ENCODE results near the gene RCSD1.

DNA sequence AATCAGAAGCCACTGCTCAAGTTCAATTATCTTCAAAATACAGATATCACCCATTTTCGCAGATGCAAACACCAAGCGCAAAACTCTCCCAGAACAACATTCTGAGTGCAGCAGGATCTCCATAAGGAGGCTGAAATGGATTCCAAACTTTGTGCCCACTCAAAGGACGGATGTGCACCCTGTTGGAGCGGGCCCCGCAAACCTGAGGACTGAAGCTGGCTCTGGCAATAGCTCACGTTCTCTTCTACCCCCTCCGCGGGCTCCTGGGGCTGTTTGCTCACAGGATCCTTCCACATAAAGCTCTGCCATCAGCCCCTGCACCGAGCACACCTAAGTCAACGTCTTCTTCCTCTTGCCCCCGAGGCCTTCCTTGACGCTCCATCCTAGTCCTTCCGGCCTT, 11.7 kb upstream of the RCSD1 start:
- TF ChIP-seq ZNF564 (CRISPR knock-in tag; IDR thresholded peaks at IDR 0.05) (no peak), JUN (CRISPR knock-in tag; IDR thresholded peaks at IDR 0.05) (no peak), MIER3 (CRISPR knock-in tag; IDR thresholded peaks at IDR 0.05; ENCODE audit: borderline replicate concordance) (no peak), POLR2AphosphoS5 (IDR thresholded peaks at IDR 0.05; ENCODE audit: low read depth, low read length) (no peak), POLR2AphosphoS2 (IDR thresholded peaks at IDR 0.05; ENCODE audit: low read depth, low read length) (no peak), ZFP41 (CRISPR knock-in tag; IDR thresholded peaks at IDR 0.05; ENCODE audit: borderline replicate concordance) (no peak), SAFB2 (CRISPR knock-in tag; IDR thresholded peaks at IDR 0.05; ENCODE audit: borderline replicate concordance, low read depth) (no peak), BHLHE40 (IDR thresholded peaks at IDR 0.05; ENCODE audit: low read length) (no peak), EP300 (IDR thresholded peaks at IDR 0.05; ENCODE audit: low read depth in 2 of 2, low read length in 2 of 2) (no peak), EP300 (CRISPR knock-in tag; IDR thresholded peaks at IDR 0.05; ENCODE audit: borderline replicate concordance) (no peak)
- TF ChIP-seq, protein P1, sequence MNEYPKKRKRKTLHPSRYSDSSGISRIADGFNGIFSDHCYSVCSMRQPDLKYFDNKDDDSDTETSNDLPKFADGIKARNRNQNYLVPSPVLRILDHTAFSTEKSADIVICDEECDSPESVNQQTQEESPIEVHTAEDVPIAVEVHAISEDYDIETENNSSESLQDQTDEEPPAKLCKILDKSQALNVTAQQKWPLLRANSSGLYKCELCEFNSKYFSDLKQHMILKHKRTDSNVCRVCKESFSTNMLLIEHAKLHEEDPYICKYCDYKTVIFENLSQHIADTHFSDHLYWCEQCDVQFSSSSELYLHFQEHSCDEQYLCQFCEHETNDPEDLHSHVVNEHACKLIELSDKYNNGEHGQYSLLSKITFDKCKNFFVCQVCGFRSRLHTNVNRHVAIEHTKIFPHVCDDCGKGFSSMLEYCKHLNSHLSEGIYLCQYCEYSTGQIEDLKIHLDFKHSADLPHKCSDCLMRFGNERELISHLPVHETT (CRISPR knock-in tag; conservative IDR thresholded peaks at IDR 0.05), result no peak
- TF ChIP-seq, protein P2, sequence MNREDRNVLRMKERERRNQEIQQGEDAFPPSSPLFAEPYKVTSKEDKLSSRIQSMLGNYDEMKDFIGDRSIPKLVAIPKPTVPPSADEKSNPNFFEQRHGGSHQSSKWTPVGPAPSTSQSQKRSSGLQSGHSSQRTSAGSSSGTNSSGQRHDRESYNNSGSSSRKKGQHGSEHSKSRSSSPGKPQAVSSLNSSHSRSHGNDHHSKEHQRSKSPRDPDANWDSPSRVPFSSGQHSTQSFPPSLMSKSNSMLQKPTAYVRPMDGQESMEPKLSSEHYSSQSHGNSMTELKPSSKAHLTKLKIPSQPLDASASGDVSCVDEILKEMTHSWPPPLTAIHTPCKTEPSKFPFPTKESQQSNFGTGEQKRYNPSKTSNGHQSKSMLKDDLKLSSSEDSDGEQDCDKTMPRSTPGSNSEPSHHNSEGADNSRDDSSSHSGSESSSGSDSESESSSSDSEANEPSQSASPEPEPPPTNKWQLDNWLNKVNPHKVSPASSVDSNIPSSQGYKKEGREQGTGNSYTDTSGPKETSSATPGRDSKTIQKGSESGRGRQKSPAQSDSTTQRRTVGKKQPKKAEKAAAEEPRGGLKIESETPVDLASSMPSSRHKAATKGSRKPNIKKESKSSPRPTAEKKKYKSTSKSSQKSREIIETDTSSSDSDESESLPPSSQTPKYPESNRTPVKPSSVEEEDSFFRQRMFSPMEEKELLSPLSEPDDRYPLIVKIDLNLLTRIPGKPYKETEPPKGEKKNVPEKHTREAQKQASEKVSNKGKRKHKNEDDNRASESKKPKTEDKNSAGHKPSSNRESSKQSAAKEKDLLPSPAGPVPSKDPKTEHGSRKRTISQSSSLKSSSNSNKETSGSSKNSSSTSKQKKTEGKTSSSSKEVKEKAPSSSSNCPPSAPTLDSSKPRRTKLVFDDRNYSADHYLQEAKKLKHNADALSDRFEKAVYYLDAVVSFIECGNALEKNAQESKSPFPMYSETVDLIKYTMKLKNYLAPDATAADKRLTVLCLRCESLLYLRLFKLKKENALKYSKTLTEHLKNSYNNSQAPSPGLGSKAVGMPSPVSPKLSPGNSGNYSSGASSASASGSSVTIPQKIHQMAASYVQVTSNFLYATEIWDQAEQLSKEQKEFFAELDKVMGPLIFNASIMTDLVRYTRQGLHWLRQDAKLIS (CRISPR knock-in tag; IDR thresholded peaks at IDR 0.05), result no peak
- TF ChIP-seq, protein P3, sequence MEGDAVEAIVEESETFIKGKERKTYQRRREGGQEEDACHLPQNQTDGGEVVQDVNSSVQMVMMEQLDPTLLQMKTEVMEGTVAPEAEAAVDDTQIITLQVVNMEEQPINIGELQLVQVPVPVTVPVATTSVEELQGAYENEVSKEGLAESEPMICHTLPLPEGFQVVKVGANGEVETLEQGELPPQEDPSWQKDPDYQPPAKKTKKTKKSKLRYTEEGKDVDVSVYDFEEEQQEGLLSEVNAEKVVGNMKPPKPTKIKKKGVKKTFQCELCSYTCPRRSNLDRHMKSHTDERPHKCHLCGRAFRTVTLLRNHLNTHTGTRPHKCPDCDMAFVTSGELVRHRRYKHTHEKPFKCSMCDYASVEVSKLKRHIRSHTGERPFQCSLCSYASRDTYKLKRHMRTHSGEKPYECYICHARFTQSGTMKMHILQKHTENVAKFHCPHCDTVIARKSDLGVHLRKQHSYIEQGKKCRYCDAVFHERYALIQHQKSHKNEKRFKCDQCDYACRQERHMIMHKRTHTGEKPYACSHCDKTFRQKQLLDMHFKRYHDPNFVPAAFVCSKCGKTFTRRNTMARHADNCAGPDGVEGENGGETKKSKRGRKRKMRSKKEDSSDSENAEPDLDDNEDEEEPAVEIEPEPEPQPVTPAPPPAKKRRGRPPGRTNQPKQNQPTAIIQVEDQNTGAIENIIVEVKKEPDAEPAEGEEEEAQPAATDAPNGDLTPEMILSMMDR (CRISPR knock-in tag; IDR thresholded peaks at IDR 0.05), result no peak
- TF ChIP-seq, protein P4, sequence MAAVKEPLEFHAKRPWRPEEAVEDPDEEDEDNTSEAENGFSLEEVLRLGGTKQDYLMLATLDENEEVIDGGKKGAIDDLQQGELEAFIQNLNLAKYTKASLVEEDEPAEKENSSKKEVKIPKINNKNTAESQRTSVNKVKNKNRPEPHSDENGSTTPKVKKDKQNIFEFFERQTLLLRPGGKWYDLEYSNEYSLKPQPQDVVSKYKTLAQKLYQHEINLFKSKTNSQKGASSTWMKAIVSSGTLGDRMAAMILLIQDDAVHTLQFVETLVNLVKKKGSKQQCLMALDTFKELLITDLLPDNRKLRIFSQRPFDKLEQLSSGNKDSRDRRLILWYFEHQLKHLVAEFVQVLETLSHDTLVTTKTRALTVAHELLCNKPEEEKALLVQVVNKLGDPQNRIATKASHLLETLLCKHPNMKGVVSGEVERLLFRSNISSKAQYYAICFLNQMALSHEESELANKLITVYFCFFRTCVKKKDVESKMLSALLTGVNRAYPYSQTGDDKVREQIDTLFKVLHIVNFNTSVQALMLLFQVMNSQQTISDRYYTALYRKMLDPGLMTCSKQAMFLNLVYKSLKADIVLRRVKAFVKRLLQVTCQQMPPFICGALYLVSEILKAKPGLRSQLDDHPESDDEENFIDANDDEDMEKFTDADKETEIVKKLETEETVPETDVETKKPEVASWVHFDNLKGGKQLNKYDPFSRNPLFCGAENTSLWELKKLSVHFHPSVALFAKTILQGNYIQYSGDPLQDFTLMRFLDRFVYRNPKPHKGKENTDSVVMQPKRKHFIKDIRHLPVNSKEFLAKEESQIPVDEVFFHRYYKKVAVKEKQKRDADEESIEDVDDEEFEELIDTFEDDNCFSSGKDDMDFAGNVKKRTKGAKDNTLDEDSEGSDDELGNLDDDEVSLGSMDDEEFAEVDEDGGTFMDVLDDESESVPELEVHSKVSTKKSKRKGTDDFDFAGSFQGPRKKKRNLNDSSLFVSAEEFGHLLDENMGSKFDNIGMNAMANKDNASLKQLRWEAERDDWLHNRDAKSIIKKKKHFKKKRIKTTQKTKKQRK (IDR thresholded peaks at IDR 0.05; ENCODE audit: low read length), result no peak
